Lower leg skin (tissue), 3 donors: ENCODE data around the gene PHACTR2.

Experiments
- POLR2A ChIP-seq, 2 donors: fragments of 450-650 bp; IDR thresholded peaks; one replicate each; pipeline ENCODE4 v1.6.1; 2016 to 2017; ENCODE audit warnings: antibody characterized with exemption in 2 of 2, mild to moderate bottlenecking in 1 of 2, moderate library complexity in 1 of 2
- TF ChIP-seq, protein P1 (sequence below), 3 donors: fragments of 450-650 bp; IDR thresholded peaks; one replicate each; pipeline ENCODE4 v1.5.1; 2016; ENCODE audit warnings: antibody characterized with exemption in 3 of 3, mild to moderate bottlenecking in 3 of 3, moderate library complexity in 2 of 3

DNA sequence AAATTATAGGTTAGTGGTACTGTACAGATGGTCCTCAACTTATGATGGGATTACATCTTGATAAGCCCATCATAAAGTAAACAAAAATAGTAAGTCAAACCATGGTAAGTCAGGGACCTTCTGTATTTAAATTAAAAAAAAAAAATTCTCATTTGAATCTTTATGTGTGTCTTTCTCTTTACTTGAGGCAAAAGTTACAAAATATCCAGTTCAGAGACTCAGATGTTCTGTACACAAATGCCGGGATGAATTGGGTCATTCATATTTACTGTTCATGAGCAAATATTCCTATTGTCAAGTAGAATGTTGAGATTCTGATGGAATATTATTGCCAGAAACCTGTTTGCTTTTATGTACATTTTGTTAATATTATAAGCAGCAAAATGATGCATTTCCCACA lies 13.4 kb downstream of the PHACTR2 start:
- TF ChIP-seq, protein P1, sequence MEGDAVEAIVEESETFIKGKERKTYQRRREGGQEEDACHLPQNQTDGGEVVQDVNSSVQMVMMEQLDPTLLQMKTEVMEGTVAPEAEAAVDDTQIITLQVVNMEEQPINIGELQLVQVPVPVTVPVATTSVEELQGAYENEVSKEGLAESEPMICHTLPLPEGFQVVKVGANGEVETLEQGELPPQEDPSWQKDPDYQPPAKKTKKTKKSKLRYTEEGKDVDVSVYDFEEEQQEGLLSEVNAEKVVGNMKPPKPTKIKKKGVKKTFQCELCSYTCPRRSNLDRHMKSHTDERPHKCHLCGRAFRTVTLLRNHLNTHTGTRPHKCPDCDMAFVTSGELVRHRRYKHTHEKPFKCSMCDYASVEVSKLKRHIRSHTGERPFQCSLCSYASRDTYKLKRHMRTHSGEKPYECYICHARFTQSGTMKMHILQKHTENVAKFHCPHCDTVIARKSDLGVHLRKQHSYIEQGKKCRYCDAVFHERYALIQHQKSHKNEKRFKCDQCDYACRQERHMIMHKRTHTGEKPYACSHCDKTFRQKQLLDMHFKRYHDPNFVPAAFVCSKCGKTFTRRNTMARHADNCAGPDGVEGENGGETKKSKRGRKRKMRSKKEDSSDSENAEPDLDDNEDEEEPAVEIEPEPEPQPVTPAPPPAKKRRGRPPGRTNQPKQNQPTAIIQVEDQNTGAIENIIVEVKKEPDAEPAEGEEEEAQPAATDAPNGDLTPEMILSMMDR (IDR thresholded peaks at IDR 0.05): no peak
- TF ChIP-seq POLR2A (IDR thresholded peaks at IDR 0.05): no peak
